Measurements from ENCODE around the gene BAX. TPM values are rescaled to one million over a fixed set of nuclear protein-coding genes. Genes with fewer than 3 reads are reported as not detected.

The BAX gene
- total RNA-seq, 4 donors from 2014 or later = 28.2 to 74.4 (median 41.2) TPM

DNA sequence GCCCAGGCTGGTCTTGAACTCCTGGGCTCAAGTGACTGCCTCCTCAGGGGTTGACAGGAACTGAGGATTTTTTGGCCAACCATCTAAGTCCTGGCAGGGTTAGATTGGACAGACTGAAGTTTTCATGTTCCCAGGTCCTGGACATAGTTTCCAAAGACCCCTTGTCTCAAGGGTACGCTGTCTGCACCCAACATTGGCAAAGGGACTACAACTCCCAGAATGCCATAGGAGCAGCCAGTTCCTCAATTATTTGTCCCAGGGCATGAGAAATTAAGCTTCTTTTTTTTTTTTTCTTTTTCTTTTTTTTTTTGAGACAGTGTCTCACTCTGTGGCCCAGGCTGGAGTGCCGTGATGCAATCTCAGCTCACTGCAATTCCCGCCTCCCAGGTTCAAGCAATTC lies 31.5 kb downstream of the BAX start:
- no peaks in the 10 kb centered on the region for H3K9me3 ChIP-seq
- DNase-seq = no peak
- H3K27me3 ChIP-seq = no peaks in the 10 kb centered on the region
- TF ChIP-seq POLR2A (IDR thresholded peaks at IDR 0.05) = no peak
- TF ChIP-seq, protein P1, sequence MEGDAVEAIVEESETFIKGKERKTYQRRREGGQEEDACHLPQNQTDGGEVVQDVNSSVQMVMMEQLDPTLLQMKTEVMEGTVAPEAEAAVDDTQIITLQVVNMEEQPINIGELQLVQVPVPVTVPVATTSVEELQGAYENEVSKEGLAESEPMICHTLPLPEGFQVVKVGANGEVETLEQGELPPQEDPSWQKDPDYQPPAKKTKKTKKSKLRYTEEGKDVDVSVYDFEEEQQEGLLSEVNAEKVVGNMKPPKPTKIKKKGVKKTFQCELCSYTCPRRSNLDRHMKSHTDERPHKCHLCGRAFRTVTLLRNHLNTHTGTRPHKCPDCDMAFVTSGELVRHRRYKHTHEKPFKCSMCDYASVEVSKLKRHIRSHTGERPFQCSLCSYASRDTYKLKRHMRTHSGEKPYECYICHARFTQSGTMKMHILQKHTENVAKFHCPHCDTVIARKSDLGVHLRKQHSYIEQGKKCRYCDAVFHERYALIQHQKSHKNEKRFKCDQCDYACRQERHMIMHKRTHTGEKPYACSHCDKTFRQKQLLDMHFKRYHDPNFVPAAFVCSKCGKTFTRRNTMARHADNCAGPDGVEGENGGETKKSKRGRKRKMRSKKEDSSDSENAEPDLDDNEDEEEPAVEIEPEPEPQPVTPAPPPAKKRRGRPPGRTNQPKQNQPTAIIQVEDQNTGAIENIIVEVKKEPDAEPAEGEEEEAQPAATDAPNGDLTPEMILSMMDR (IDR thresholded peaks at IDR 0.05) = no peak
- intact Hi-C loops (cut with DNase I) = no loop called here
- H3K36me3 ChIP-seq = peaks cover 12 to 35% of the 10 kb centered on the region in 2 donors
- no peak overlapping the region for H3K27ac ChIP-seq
- peaks cover 2% of the 10 kb centered on the region in 2 donors for H3K4me1 ChIP-seq
- WGBS, 2 donors = 95 to 97% methylated on average over 3 of the region's 3 CpGs
- H3K4me3 ChIP-seq (replicated peaks in 1 of 3) = no peak overlapping the region

DNA sequence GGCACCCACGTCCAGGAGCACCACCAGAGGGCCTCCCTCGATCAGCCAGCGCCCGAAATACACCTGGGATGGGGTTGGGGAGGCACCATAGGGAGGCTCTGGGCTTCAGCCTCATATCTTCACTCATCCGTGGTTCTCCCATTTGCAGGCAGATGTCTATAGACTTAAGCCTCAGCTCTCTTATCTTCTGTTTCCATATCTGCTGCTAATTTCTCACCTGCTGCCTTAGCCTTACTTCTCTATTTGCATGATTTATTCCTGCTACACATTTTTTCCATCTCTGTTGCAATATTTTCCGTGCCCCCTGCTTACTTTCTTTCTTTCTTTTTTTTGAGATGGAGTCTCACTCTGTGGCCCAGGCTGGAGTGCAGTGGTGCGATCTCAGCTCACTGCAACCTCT lies 32.6 kb downstream of the BAX start:
- no peaks in the 10 kb centered on the region for H3K9me3 ChIP-seq
- peaks cover 12 to 32% of the 10 kb centered on the region in 2 donors for H3K36me3 ChIP-seq
- 85 to 92% methylated on average over 7 of the region's 7 CpGs for WGBS, 2 donors
- no peak overlapping the region for H3K4me3 ChIP-seq (replicated peaks in 1 of 3)
- no peak overlapping the region for H3K27ac ChIP-seq
- intact Hi-C loops (cut with DNase I) = no loop called here
- peaks cover 12% of the 10 kb centered on the region in 2 donors for H3K4me1 ChIP-seq
- no peak for DNase-seq
- no peaks in the 10 kb centered on the region for H3K27me3 ChIP-seq
- TF ChIP-seq, protein P1 (IDR thresholded peaks at IDR 0.05) = no peak
- no peak for TF ChIP-seq POLR2A (IDR thresholded peaks at IDR 0.05)

DNA sequence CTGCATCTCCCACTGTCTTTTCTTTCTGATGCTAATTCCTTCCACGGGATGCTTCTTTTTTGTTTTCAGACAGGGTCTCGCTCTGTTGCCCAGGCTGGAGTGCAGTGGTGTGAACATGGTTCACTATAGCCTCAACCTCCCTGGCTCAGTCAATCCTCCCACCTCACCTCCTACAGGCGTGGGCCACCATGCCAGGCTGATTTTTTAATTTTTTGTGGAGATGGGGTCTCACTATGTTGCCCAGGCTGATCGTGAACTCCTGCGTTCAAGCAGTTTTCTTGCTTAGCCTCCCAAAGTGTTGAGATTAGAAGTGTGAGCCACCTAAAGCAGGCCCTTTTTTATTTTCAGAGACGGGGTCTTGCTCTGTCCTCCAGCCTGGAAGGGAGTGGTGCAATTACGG lies 33.6 kb downstream of the BAX start:
- H3K36me3 ChIP-seq = peaks cover 12 to 32% of the 10 kb centered on the region in 2 donors
- WGBS, 2 donors = 95 to 97% methylated on average over 7 of the region's 7 CpGs
- DNase-seq = no peak
- no peak overlapping the region for H3K27ac ChIP-seq
- H3K4me3 ChIP-seq (replicated peaks in 1 of 3) = no peak overlapping the region
- intact Hi-C loops (cut with DNase I) = no loop called here
- no peaks in the 10 kb centered on the region for H3K27me3 ChIP-seq
- no peaks in the 10 kb centered on the region for H3K9me3 ChIP-seq
- TF ChIP-seq, protein P1 (IDR thresholded peaks at IDR 0.05) = no peak
- TF ChIP-seq POLR2A (IDR thresholded peaks at IDR 0.05) = no peak
- H3K4me1 ChIP-seq = peaks cover 12% of the 10 kb centered on the region in 2 donors

DNA sequence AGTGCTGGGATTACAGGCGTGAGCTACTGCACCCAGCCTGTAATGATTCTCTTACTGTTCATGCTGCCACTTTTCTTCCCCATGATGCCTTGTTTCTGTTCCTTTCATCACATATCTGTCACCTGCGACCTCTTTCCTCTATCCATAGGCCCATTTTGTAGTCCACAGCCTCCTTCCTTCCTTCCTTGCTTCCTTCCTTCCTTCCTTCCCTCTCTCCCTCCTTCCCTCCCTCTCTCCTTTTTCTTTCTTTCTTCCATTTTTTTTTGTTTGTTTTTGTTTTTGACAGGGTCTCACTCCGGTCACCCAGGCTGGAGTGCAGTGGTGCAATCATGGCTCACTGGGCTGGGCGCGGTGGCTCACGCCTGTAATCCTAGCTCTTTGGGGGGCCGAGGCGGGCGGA lies 34.2 kb downstream of the BAX start:
- intact Hi-C loops (cut with DNase I) = no loop called here
- Histone ChIP-seq H3K36me3 (peaks cover 12 to 30% of the 10 kb centered on the region in 2 donors), H3K27me3 (no peaks in the 10 kb centered on the region), H3K4me3 (replicated peaks in 1 of 3) (no peak overlapping the region), H3K27ac (no peak overlapping the region), H3K9me3 (no peaks in the 10 kb centered on the region), H3K4me1 (peaks cover 12% of the 10 kb centered on the region in 2 donors)
- 94 to 98% methylated on average over 9 of the region's 9 CpGs for WGBS, 2 donors
- no peak for TF ChIP-seq POLR2A (IDR thresholded peaks at IDR 0.05)
- TF ChIP-seq, protein P1 (IDR thresholded peaks at IDR 0.05) = no peak
- DNase-seq = no peak

DNA sequence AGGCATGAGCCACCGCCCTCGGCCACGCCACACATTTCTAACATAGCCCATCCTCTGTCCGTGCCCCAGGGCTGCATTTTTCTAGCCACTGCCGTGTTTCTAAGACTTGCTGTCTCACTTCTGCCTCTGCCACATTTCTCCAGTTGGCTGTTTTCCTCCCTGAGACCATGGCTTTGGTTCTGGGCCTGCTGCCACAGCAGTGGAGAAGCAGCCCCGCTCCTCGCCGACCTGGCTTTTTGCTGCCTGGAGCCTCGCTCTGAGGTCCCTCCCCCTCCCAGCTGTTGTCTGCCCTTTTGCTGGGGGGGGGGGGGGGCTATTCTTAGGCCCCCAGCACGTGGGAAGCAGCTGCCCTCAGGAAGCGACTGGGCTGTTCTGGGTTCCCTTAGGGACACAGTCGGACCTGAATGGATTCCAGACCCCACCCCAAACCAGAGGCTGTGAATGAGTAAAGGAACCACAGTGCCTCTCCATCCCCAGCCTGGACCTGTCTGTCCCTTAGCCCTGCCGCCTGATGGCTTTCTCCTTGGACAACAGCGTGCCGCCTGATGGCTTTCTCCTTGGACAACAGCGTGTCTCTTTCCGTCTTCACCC lies 35.1 kb downstream of the BAX start:
- no peak for DNase-seq
- H3K4me3 ChIP-seq (replicated peaks in 1 of 3) = no peak overlapping the region
- no peaks in the 10 kb centered on the region for H3K9me3 ChIP-seq
- no peak for TF ChIP-seq POLR2A (IDR thresholded peaks at IDR 0.05)
- TF ChIP-seq, protein P1 (IDR thresholded peaks at IDR 0.05) = no peak
- intact Hi-C loops (cut with DNase I) = no loop called here
- peaks cover 7 to 20% of the 10 kb centered on the region in 2 donors for H3K36me3 ChIP-seq
- peaks cover 20 to 21% of the 10 kb centered on the region in 2 donors for H3K4me1 ChIP-seq
- no peak overlapping the region for H3K27ac ChIP-seq
- H3K27me3 ChIP-seq = no peaks in the 10 kb centered on the region
- 84 to 88% methylated on average over 15 to 17 of the region's 17 CpGs for WGBS, 2 donors
